Osteocyte (in vitro differentiated cells): ENCODE measurements around the gene THUMPD3. TPM values are rescaled to one million over a fixed set of nuclear protein-coding genes. Genes with fewer than 3 reads are reported as not detected.

Experiments used
- DNase-seq: peaks from one replicate; pipeline ENCODE4 v3.0.0; 2021; ENCODE audit warnings: mixed read lengths; ENCODE audit not compliant: unreplicated experiment; ENCODE audit errors: extremely low spot score
- H3K27ac Mint-ChIP-seq: one replicate; pipeline ENCODE4 v1.8.0; 2021; ENCODE audit warnings: mild to moderate bottlenecking, mixed read lengths; ENCODE audit not compliant: unreplicated experiment
- H3K27me3 Mint-ChIP-seq: one replicate; pipeline ENCODE4 v1.8.0; 2021; ENCODE audit warnings: mixed read lengths; ENCODE audit not compliant: unreplicated experiment
- H3K36me3 Mint-ChIP-seq: one replicate; pipeline ENCODE4 v1.8.0; 2021; ENCODE audit warnings: mixed read lengths; ENCODE audit not compliant: unreplicated experiment
- H3K4me1 Mint-ChIP-seq: one replicate; pipeline ENCODE4 v1.8.0; 2021; ENCODE audit warnings: mixed read lengths; ENCODE audit not compliant: unreplicated experiment
- H3K4me3 Mint-ChIP-seq: one replicate; pipeline ENCODE4 v1.8.0; 2021; ENCODE audit warnings: mild to moderate bottlenecking, moderate library complexity, mixed read lengths; ENCODE audit not compliant: unreplicated experiment
- H3K9me3 Mint-ChIP-seq: one replicate; pipeline ENCODE4 v1.8.0; 2021; ENCODE audit warnings: mixed read lengths; ENCODE audit not compliant: unreplicated experiment
- total RNA-seq: library from RNA; stranded (reverse); gene quantifications from 2 replicates; pipeline ENCODE4 v1.2.1, GENCODE V29; 2021
- TF ChIP-seq, protein P1 (sequence below): fragments of 200-600 bp; sonication (generic); IDR thresholded peaks from 2 replicates; pipeline ENCODE4 v1.5.0; 2021; ENCODE audit warnings: antibody characterized with exemption, mild to moderate bottlenecking, moderate library complexity

THUMPD3 gene
- total RNA-seq, 1 donor from 2014 or later, result 45.4 TPM

DNA sequence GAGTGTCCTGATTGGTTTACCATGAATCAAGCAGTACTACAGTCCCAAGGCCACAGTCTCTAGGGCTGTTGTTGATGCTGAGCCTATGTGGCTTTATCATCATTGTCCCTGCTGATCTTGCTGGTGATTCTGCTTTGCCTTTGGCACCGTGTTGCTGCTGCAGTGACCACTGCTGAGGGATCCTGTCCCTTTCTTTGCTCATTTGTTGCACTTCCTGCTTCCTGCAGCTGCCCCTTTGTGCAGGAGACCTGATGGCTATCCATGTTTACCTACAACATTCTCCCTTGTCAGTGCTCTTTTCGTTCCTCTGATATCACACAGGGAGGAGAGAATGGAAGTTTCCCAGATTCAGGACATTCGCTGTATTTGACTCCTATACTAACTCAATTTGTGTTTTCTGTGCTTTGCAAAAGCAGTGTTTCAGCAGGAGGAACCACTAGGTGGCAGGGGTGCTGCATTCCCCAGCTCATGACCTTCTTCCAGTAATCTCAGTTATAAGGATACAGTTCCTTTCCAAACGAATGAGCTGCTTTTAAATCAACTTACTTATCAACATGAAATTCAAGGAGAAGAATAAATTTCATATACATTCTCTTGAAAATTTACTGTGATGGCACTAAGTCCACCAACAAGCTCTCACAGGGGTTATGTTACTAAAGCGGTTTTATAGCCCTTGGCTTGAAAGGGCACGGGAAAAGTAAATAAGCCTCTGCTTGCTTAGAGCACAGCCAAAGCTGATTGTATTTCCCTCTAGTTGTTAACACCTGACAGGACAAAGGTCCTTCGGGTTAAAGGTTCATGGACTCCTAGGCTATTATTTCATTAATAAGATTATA is 9.7 kb upstream of the THUMPD3 start:
- DNase-seq, result no peak
- no peaks in the 10 kb centered on the region for H3K27me3 Mint-ChIP-seq
- TF ChIP-seq, protein P1, sequence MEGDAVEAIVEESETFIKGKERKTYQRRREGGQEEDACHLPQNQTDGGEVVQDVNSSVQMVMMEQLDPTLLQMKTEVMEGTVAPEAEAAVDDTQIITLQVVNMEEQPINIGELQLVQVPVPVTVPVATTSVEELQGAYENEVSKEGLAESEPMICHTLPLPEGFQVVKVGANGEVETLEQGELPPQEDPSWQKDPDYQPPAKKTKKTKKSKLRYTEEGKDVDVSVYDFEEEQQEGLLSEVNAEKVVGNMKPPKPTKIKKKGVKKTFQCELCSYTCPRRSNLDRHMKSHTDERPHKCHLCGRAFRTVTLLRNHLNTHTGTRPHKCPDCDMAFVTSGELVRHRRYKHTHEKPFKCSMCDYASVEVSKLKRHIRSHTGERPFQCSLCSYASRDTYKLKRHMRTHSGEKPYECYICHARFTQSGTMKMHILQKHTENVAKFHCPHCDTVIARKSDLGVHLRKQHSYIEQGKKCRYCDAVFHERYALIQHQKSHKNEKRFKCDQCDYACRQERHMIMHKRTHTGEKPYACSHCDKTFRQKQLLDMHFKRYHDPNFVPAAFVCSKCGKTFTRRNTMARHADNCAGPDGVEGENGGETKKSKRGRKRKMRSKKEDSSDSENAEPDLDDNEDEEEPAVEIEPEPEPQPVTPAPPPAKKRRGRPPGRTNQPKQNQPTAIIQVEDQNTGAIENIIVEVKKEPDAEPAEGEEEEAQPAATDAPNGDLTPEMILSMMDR, result peak; percentile 91
- no peaks in the 10 kb centered on the region for H3K9me3 Mint-ChIP-seq
- H3K36me3 Mint-ChIP-seq, result no peaks in the 10 kb centered on the region
- no peak overlapping the region for H3K27ac Mint-ChIP-seq
- no peak overlapping the region for H3K4me3 Mint-ChIP-seq
- H3K4me1 Mint-ChIP-seq, result peaks cover 22% of the 10 kb centered on the region

DNA sequence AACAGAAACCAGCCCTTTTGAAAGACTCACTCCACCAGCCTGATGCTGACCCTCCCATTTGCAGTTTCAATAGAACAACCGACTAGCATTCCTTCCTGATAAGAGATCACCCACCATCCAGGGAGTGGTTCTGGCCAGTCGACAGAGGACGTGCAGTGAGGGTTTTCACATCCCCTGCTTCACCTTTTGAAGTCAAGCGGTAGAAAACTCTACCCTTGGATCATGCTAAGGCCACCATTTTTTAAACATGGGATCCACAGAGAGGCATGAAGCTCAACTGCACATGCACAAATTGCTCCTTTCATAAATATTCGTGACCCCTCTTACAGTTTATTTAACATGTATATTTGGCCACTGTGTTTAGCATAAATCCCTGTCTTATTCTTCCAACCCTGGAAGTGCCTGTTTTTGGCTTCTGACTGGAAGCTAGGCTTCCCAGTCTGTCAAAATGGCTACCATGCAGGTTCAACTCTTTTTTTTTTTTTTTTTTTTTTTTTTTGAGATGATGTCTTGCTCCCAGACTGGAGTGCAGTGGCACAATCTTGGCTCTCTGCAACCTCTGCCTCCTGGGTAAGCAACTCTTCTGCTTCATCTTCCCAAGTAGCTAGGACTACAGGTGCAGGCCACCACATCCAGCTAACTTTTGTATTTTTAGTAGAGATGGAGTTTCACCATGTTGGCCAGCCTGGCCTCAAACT is 1.0 kb upstream of the THUMPD3 start:
- TF ChIP-seq, protein P1, result no peak
- H3K9me3 Mint-ChIP-seq, result no peaks in the 10 kb centered on the region
- H3K36me3 Mint-ChIP-seq, result peaks cover 12% of the 10 kb centered on the region
- DNase-seq, result no peak
- peak overlapping the region; percentile 93 for H3K4me3 Mint-ChIP-seq
- no peak overlapping the region for H3K27ac Mint-ChIP-seq
- H3K4me1 Mint-ChIP-seq, result peaks cover 13% of the 10 kb centered on the region
- H3K27me3 Mint-ChIP-seq, result no peaks in the 10 kb centered on the region

DNA sequence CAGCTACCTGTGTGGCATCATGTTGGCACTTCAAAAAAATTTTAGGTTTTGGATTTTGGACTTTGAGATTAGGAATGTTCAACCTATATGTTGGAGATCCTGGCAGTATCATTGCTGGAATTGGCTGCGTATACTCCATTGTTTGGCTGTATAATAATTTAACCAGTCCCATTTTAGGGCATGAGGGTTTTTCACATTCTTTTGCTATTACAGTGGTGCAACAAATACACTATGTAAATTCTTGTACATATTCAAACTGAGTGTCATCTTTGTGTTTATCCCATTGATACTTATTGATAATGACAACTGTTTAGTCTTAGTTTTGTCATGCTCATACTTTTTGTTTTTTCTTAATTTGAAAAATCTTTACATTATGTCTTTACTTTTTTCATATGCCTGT is 6.7 kb downstream of the THUMPD3 start:
- H3K4me3 Mint-ChIP-seq, result no peak overlapping the region
- TF ChIP-seq, protein P1, result no peak
- H3K9me3 Mint-ChIP-seq, result no peaks in the 10 kb centered on the region
- no peaks in the 10 kb centered on the region for H3K27me3 Mint-ChIP-seq
- DNase-seq, result no peak
- peaks cover 2% of the 10 kb centered on the region for H3K4me1 Mint-ChIP-seq
- peaks cover 46% of the 10 kb centered on the region for H3K36me3 Mint-ChIP-seq
- H3K27ac Mint-ChIP-seq, result no peak overlapping the region

- TF ChIP-seq, protein P1, result no peak
- no peak for DNase-seq
- Mint-ChIP-seq H3K27ac (no peak overlapping the region), H3K36me3 (peaks cover 60% of the 10 kb centered on the region), H3K27me3 (no peaks in the 10 kb centered on the region), H3K4me3 (no peak overlapping the region), H3K9me3 (no peaks in the 10 kb centered on the region), H3K4me1 (no peaks in the 10 kb centered on the region)
Observed at GRCh38 chr3:9373465-9373864, 10.6 kb downstream of the THUMPD3 start.

DNA sequence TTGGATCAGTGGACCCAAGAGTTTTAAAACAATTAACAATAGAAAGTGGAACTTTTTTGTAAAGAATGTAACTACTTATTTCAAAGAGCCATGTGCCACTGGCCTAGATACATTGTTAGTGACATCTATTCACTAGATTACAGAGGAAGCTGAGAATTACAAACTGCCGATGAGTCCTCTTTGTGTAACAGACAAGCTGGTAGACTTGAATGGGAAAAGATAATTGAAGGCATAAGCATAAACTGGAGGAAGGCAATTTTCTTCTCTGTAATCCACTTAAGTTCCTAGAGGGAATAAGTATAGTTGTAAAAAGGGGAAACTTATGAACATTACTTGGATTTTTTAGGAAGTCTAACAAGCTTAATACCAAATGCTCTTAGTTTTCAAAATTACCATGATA is 15.1 kb downstream of the THUMPD3 start:
- Mint-ChIP-seq H3K27me3 (no peaks in the 10 kb centered on the region), H3K4me1 (no peaks in the 10 kb centered on the region), H3K4me3 (no peak overlapping the region), H3K9me3 (no peaks in the 10 kb centered on the region), H3K27ac (no peak overlapping the region), H3K36me3 (peaks cover 49% of the 10 kb centered on the region)
- TF ChIP-seq, protein P1, result no peak
- no peak for DNase-seq
